Measurements from ENCODE around the gene POLR2L.
A peak's percentile ranks its signal among the peaks of the same experiment; 100 is the strongest.

Gene POLR2L

GRCh38 chr11:854601-855329 is 12.4 kb upstream of the POLR2L start:
- DNase-seq (ENCODE audit: low read depth) = no peak

- no peak for DNase-seq (ENCODE audit: low read depth)
Observed at GRCh38 chr11:853682-854448, 11.5 kb upstream of the POLR2L start.

GRCh38 chr11:852762-853161 is 10.4 kb upstream of the POLR2L start:
- DNase-seq (ENCODE audit: low read depth) = no peak

GRCh38 chr11:850775-851763 is 8.7 kb upstream of the POLR2L start:
- DNase-seq (ENCODE audit: low read depth) = no peak

- no peak for DNase-seq (ENCODE audit: low read depth)
Observed at GRCh38 chr11:849951-850774, 7.8 kb upstream of the POLR2L start.

GRCh38 chr11:849104-849824 is 6.9 kb upstream of the POLR2L start:
- no peak for DNase-seq (ENCODE audit: low read depth)

GRCh38 chr11:848380-848931 is 6.1 kb upstream of the POLR2L start:
- no peak for DNase-seq (ENCODE audit: low read depth)

GRCh38 chr11:847876-848275 is 5.5 kb upstream of the POLR2L start:
- DNase-seq (ENCODE audit: low read depth) = no peak

- DNase-seq (ENCODE audit: low read depth) = no peak
Observed at GRCh38 chr11:846496-847098, 4.3 kb upstream of the POLR2L start.

GRCh38 chr11:845872-846495 is 3.7 kb upstream of the POLR2L start:
- no peak for DNase-seq (ENCODE audit: low read depth)

GRCh38 chr11:844693-845644 is 2.6 kb upstream of the POLR2L start:
- DNase-seq (ENCODE audit: low read depth) = peak; percentile 72

- peak; percentile 92 for DNase-seq (ENCODE audit: low read depth)
Observed at GRCh38 chr11:843818-844692, 1.7 kb upstream of the POLR2L start.

GRCh38 chr11:843086-843734 is 881 bp upstream of the POLR2L start:
- no peak for DNase-seq (ENCODE audit: low read depth)

- DNase-seq (ENCODE audit: low read depth) = no peak
Observed at GRCh38 chr11:841981-842369, 354 bp downstream of the POLR2L start.

GRCh38 chr11:839875-840617 is 2.3 kb downstream of the POLR2L start:
- DNase-seq (ENCODE audit: low read depth) = no peak

- DNase-seq (ENCODE audit: low read depth) = no peak
Observed at GRCh38 chr11:839280-839623, 3.1 kb downstream of the POLR2L start.

All from GM04503 (cell line).